Measurements from ENCODE around the gene INO80D.
"Not testable (repeated sequence)": the region's sequence is repeated elsewhere in the genome, so short reads cannot be mapped to it uniquely, and the experiment has no call there.

The INO80D gene

DNA sequence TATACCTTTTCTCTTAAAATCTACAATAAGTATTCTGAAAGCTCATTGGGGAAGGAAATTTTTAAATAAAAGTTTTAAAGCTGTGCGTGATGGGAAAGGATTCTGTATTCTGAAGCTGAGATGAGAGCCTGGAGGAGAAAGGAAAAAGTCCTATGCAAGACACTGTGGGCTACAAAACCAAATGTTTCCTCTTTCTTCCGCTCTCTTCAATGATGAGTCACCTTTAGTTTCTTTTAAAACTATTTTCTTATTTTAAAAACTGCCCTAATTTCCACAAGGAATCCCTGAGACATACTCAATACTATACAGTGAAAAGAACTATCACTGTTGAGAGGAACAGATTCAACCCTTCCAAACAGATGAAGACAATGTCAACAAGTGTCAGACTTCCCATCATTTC is 87.4 kb downstream of the INO80D start:
- no peak overlapping the region for H3K27ac ChIP-seq
- TF ChIP-seq ZFX (IDR thresholded peaks at IDR 0.05; ENCODE audit: borderline replicate concordance), result no peak
- TF ChIP-seq, protein P1, sequence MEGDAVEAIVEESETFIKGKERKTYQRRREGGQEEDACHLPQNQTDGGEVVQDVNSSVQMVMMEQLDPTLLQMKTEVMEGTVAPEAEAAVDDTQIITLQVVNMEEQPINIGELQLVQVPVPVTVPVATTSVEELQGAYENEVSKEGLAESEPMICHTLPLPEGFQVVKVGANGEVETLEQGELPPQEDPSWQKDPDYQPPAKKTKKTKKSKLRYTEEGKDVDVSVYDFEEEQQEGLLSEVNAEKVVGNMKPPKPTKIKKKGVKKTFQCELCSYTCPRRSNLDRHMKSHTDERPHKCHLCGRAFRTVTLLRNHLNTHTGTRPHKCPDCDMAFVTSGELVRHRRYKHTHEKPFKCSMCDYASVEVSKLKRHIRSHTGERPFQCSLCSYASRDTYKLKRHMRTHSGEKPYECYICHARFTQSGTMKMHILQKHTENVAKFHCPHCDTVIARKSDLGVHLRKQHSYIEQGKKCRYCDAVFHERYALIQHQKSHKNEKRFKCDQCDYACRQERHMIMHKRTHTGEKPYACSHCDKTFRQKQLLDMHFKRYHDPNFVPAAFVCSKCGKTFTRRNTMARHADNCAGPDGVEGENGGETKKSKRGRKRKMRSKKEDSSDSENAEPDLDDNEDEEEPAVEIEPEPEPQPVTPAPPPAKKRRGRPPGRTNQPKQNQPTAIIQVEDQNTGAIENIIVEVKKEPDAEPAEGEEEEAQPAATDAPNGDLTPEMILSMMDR (IDR thresholded peaks at IDR 0.05), result no peak

DNA sequence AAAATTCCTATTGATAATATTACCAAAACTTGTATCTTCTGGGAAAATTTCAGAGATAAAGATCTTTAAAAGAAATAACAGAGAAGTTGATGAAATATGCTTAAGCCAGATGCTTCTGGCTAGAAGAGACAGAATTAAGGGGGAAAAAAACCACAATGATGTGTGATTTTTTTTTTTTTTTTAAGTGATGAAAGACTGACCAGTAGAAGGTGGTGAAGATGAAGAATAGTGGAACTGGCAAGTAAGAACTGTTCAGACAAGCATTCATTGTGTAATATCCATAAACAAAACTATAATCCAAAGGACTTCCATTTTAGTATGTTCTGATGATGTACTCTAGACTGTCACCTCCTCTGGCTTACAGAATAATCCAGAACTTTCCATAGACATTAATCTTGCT is 89.8 kb downstream of the INO80D start:
- TF ChIP-seq, protein P1 (IDR thresholded peaks at IDR 0.05), result no peak
- H3K27ac ChIP-seq, result no peak overlapping the region

DNA sequence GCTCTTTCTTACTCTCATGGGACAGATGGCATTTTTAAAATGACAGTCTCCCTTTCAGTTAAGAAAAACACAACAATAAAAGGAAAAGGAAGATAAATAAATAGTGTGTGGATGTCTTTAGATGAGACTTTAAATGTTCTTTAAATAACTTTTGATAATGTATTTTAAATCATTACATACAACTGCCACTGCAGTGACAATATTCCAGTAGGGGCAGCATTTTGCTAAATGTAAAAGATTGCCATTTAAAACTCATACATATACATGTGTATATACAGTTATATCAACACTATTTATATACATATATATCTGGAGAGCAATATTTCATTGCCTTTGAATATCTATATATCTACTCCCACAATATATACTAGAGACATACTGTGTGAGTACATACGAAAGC is 90.7 kb downstream of the INO80D start:
- no peak overlapping the region for H3K27ac ChIP-seq
- TF ChIP-seq, protein P1 (IDR thresholded peaks at IDR 0.05), result peak; percentile 54
- TF ChIP-seq ZFX (IDR thresholded peaks at IDR 0.05; ENCODE audit: borderline replicate concordance), result no peak

DNA sequence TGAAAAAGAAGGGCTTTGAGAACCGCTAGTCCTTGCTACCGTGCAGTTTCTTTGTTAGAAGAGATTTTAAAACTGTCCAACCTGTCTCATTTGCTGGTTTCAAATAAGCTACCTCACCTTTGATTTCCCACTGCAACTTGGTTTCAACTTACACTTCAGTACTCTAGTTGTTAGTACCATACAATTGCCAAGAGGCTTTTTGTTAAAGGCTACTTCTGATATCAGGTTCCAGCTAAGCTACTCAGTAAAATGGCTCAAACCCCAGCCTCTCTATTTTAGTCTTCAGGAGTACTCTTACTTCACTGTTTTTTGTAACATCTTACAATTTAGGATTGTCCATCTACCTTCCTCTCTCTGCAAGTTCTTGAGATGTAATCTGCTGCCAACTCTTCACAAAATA is 91.6 kb downstream of the INO80D start:
- TF ChIP-seq, protein P1 (IDR thresholded peaks at IDR 0.05), result no peak
- no peak for TF ChIP-seq ZFX (IDR thresholded peaks at IDR 0.05; ENCODE audit: borderline replicate concordance)
- H3K27ac ChIP-seq, result no peak overlapping the region

DNA sequence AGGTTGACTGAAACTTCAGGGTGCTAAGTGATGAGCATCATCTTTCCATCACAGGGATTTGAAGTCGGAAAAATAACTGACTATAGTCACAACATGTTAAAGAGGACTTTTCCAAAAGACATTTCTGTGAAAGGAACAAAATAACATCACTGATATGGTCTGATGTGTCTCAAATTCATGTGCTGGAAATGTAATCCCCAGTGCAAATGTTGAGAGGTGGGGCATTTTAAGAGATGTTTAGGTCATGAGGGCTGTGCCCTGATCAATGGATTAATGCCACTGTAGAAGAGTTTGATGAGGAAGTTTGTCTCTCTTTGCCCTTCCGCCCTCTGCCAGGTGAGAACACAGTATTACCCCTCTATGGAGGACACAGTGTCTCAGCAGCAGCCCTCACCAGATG is 95.9 kb downstream of the INO80D start:
- no peak for TF ChIP-seq ZFX (IDR thresholded peaks at IDR 0.05; ENCODE audit: borderline replicate concordance)
- TF ChIP-seq, protein P1 (IDR thresholded peaks at IDR 0.05), result no peak
- no peak overlapping the region for H3K27ac ChIP-seq

DNA sequence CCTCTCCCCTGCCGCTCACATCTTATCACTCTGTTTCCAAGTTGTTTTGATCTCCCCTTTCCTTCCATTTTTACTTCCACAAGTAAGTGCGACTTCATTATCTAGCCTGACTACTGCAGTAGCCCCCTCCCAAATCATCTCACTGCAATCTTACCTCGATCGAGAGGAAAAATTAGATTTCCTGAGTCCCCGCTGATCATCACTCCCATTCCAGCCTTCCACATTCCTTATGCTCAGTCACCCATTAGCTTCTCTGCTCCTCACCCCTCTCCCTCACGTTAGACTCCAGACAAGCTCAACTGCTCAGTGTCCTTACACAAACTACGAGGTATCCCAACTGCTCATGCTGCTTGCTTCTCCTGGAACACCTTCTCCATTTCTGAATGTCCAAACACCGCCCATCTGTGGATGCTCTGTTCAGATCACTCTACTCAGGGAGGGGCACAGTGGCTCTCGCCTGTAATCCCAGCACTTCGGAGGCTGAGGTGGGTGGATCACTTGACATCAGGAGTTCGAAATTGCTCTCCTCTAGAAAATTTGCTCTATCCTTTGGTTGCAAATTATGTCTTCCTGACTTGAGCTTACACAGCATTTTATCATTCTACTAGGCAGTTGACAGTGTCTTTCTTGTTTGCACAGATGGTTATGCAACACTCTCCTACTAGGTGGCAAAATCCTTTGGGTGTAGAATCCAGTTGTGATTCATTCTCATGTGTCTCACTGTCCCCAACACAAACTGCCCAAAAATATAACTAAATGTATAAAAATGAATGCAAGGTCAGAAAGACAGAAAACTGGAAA is 96.5 kb downstream of the INO80D start:
- TF ChIP-seq, protein P1 (IDR thresholded peaks at IDR 0.05), result no peak
- TF ChIP-seq ZFX (IDR thresholded peaks at IDR 0.05; ENCODE audit: borderline replicate concordance), result no peak
- H3K27ac ChIP-seq, result no peak overlapping the region

DNA sequence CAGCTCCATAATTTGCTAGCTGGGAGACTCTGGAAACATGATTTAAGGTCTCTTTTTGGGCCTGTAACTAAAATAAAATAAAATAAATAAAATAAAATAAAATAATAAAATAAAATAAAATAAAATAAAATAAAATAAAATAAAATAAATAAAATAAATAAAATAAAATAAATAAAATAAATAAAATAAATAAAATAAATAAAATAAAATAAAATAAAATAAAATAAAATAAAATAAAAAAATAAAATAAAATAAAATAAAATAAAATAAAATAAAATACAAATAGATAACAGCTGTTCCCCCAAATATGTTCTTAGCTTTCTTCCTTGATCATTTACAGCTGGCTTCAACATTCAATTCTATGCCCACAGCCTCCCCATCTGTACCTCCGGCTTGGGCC is 97.3 kb downstream of the INO80D start:
- H3K27ac ChIP-seq, result not testable (repeated sequence)

DNA sequence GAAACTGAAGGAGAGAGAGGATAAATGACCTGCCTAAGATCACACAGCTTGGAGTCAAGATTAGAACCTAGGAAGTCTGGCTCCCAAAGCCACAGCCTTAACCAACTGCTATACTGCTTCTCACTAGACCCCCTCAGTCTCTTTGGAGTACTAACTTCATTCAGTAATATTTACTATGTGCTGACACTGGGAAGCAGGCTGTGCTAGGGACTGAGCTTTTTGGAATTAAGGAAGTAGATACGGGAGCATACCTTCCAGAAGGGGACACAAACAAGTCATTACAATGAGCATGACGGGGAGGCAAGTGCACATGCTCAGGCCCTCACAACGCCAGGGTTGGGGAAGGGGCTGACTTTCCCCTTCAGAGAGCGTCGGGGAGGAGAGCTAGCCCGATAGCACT is 97.7 kb downstream of the INO80D start:
- TF ChIP-seq, protein P1 (IDR thresholded peaks at IDR 0.05), result no peak
- TF ChIP-seq ZFX (IDR thresholded peaks at IDR 0.05; ENCODE audit: borderline replicate concordance), result no peak
- no peak overlapping the region for H3K27ac ChIP-seq

DNA sequence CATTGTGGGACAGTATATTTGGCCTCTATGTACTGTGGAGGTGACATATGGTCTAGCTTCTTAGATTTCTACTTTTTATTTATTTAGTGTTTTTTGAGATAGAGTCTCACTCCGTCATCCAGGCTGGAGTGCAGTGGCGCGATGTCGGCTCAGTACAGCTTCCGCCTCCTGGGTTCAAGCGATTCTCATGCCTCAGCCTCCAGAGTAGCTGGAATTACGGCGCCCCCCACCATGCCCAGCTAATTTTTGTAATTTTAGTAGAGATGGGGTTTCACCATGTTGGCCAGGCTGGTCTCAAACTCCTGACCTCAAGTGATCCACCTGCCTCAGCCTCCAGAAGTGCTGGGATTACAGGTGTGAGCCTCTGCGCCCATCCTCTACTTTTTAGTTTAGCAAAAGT is 99.6 kb downstream of the INO80D start:
- not testable (repeated sequence) for H3K27ac ChIP-seq
